Adrenal gland (tissue), 5 donors: ENCODE results near the gene ZFYVE16.

Source experiments
- CTCF ChIP-seq, 6 experiments: fragments of 450-650 bp in 4 of 6; fragments of 200-600 bp in 2 of 6; sonication (generic) in 1 of 6; IDR thresholded peaks; 1 replicate in 5 of 6; 2 replicates in 1 of 6; pipeline versions ENCODE4 v1.5.1 to v1.8.0; 2016 to 2021; ENCODE audit warnings: antibody characterized with exemption in 6 of 6, mild to moderate bottlenecking in 2 of 6, moderate library complexity in 1 of 6
- POLR2A ChIP-seq, 2 donors: fragments of 450-650 bp; IDR thresholded peaks; one replicate each; pipeline ENCODE4 v1.6.1; 2017; ENCODE audit warnings: antibody characterized with exemption in 2 of 2, mild to moderate bottlenecking in 2 of 2, moderate library complexity in 1 of 2
- donor health status: DM: no; HTN: no; CAD: no.

DNA sequence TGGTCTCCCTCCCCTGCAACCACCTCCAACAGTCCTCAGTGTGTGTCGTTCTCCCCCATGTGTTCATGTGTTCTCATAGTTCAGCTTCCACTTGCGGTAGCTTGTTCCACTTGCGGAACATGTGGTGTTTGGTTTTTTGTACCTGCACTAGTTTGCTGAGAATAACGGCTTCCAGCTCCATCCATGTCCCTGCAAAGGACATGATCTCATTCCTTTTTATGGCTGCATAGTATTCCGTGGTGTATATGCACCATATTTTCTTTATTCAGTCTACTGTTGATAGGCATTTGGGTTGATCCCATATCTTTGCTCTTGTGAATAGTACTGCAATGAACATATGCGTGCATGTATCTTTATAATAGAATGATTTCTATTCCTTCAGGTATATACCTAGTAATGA lies 43.0 kb upstream of the ZFYVE16 start:
- no peak for TF ChIP-seq CTCF (IDR thresholded peaks at IDR 0.05)
- TF ChIP-seq POLR2A (IDR thresholded peaks at IDR 0.05), result no peak
